Measurements from ENCODE around the gene PXN.
A peak's percentile ranks its signal among the peaks of the same experiment; 100 is the strongest.

PXN gene

GRCh38 chr12:120264086-120264903 lies 1.2 kb downstream of the PXN start:
- Histone ChIP-seq H3K27me3 (ENCODE audit: control insufficient read depth in 1 of 2, insufficient read depth in 1 of 2, low read length in 2 of 2) (no peaks in the 10 kb centered on the region), H3K18ac (ENCODE audit: low read depth in 1 of 2, low read length in 2 of 2) (peak overlapping the region; percentile 94 to 99), H2BK12ac (ENCODE audit: low read length in 2 of 2) (peak overlapping the region; percentile 31 to 68), H3K27ac (ENCODE audit: low read length, poor library complexity, severe bottlenecking) (peak overlapping the region; percentile 84), H2BK15ac (ENCODE audit: low read depth, poor library complexity, severe bottlenecking) (peak overlapping the region; percentile 57), H4K91ac (ENCODE audit: low read length) (peak overlapping the region; percentile 78), H3K4me2 (ENCODE audit: low read length, poor library complexity, severe bottlenecking) (peak overlapping the region; percentile 88), H3K9ac (ENCODE audit: low read length) (peak overlapping the region; percentile 91), H3K79me1 (replicated peaks; ENCODE audit: low read length, poor library complexity, severe bottlenecking) (no peaks in the 10 kb centered on the region), H2BK5ac (ENCODE audit: low read depth, low read length, poor library complexity, severe bottlenecking) (no peak overlapping the region), H3K4me3 (ENCODE audit: insufficient read depth in 1 of 2, low read depth in 1 of 2, low read length in 2 of 2) (peak overlapping the region; percentile 95 to 97), H2AFZ (ENCODE audit: low read depth, low read length) (no peak overlapping the region), H2BK120ac (ENCODE audit: low read depth, low read length) (no peak overlapping the region), H3K4ac (ENCODE audit: low read depth in 1 of 2, low read length in 2 of 2) (peak overlapping the region; percentile 10 to 74), H3K14ac (ENCODE audit: low read length in 2 of 2) (peak overlapping the region in 1 of 2 experiments; percentile 84), H3K4me1 (ENCODE audit: control insufficient read depth, insufficient read depth, low read depth, low read length) (peaks cover 23% of the 10 kb centered on the region), H2AK5ac (ENCODE audit: low read length, severe bottlenecking) (peak overlapping the region; percentile 57), H4K8ac (ENCODE audit: low read length) (peak overlapping the region; percentile 8), H3K36me3 (ENCODE audit: control insufficient read depth in 1 of 2, insufficient read depth in 2 of 2, low read depth in 1 of 2, low read length in 2 of 2) (peaks cover 6 to 25% of the 10 kb centered on the region in 2 experiments), H3K9me3 (ENCODE audit: control insufficient read depth, low read length) (no peaks in the 10 kb centered on the region), H3K23ac (ENCODE audit: low read length in 2 of 2) (peak overlapping the region in 1 of 2 experiments; percentile 1)
- WGBS: 35% methylated on average over 14 of the region's 15 CpGs
- DNase-seq: peak; percentile 33

- no peaks in the 10 kb centered on the region for H3K9me3 ChIP-seq (ENCODE audit: control insufficient read depth, low read length)
- no peak overlapping the region for H4K91ac ChIP-seq (ENCODE audit: low read length)
- no peak overlapping the region for H4K8ac ChIP-seq (ENCODE audit: low read length)
- peak overlapping the region; percentile 84 for H3K27ac ChIP-seq (ENCODE audit: low read length, poor library complexity, severe bottlenecking)
- 52% methylated on average over 5 of the region's 5 CpGs for WGBS
- H3K23ac ChIP-seq (ENCODE audit: low read length in 2 of 2): peak overlapping the region in 1 of 2 experiments; percentile 1
- H3K9ac ChIP-seq (ENCODE audit: low read length): peak overlapping the region; percentile 91
- peaks cover 23% of the 10 kb centered on the region for H3K4me1 ChIP-seq (ENCODE audit: control insufficient read depth, insufficient read depth, low read depth, low read length)
- H2BK5ac ChIP-seq (ENCODE audit: low read depth, low read length, poor library complexity, severe bottlenecking): peak overlapping the region; percentile 71
- peak overlapping the region in 1 of 2 experiments; percentile 70 for H3K14ac ChIP-seq (ENCODE audit: low read length in 2 of 2)
- H2BK15ac ChIP-seq (ENCODE audit: low read depth, poor library complexity, severe bottlenecking): no peak overlapping the region
- H3K4ac ChIP-seq (ENCODE audit: low read depth in 1 of 2, low read length in 2 of 2): peak overlapping the region in 1 of 2 experiments; percentile 1
- peak overlapping the region; percentile 4 to 67 for H3K18ac ChIP-seq (ENCODE audit: low read depth in 1 of 2, low read length in 2 of 2)
- no peak overlapping the region for H2BK120ac ChIP-seq (ENCODE audit: low read depth, low read length)
- no peak for DNase-seq
- no peak overlapping the region for H2AFZ ChIP-seq (ENCODE audit: low read depth, low read length)
- peaks cover 6 to 25% of the 10 kb centered on the region in 2 experiments for H3K36me3 ChIP-seq (ENCODE audit: control insufficient read depth in 1 of 2, insufficient read depth in 2 of 2, low read depth in 1 of 2, low read length in 2 of 2)
- H3K4me3 ChIP-seq (ENCODE audit: insufficient read depth in 1 of 2, low read depth in 1 of 2, low read length in 2 of 2): peak overlapping the region in 1 of 2 experiments; percentile 97
- no peaks in the 10 kb centered on the region for H3K27me3 ChIP-seq (ENCODE audit: control insufficient read depth in 1 of 2, insufficient read depth in 1 of 2, low read length in 2 of 2)
- H2BK12ac ChIP-seq (ENCODE audit: low read length in 2 of 2): no peak overlapping the region
- peak overlapping the region; percentile 88 for H3K4me2 ChIP-seq (ENCODE audit: low read length, poor library complexity, severe bottlenecking)
- H2AK5ac ChIP-seq (ENCODE audit: low read length, severe bottlenecking): peak overlapping the region; percentile 57
- no peaks in the 10 kb centered on the region for H3K79me1 ChIP-seq (replicated peaks; ENCODE audit: low read length, poor library complexity, severe bottlenecking)
Observed at GRCh38 chr12:120263748-120264085, 1.8 kb downstream of the PXN start.

DNA sequence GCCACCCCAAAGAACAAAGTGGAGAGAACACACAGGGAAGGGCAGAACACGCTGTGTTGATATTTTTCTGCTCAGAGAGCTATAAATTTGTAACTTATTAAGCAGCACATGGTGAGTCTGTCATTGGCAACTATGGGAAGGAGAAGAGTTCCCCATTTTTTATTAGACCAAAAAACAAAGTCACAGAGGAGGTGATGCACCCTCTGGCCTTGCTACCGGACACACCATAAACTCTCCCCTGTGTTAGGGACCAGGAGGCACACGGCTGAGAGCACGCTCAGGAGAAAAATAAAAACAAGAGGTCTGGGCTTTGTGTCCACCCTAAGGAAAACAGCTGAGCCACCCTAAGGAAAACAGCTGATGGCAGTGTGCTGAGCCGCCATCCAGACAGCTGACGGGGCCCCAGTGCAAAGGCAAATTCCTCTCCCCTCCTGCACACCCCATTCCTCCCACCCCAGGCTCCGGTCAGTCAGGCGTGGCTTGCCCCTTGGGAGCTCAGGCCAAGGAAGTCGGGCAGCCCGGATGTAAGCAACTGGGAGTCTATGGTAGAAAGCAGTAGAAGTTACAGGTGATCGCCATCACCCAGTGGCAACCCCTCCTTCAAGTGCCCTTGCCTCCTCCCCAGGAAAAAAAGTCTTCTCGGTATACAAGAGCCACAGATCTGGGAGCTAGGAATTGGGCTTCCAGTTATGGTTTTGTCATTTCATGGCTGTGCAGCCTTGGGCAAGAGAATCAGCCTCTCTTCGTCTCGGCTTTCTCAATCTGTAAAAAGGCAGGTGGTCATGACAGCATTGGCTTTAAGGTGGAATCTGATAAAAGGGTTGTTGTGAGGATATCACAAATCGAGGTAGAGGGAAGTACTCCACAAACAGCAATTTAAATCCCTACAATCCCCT lies 2.4 kb downstream of the PXN start:
- no peak overlapping the region for H2BK120ac ChIP-seq (ENCODE audit: low read depth, low read length)

More for the DNA sequence above, 2.4 kb downstream of the PXN start:
- no peak overlapping the region for H2BK15ac ChIP-seq (ENCODE audit: low read depth, poor library complexity, severe bottlenecking)
- no peak for DNase-seq
- peak overlapping the region in 1 of 2 experiments; percentile 4 for H3K18ac ChIP-seq (ENCODE audit: low read depth in 1 of 2, low read length in 2 of 2)
- peak overlapping the region; percentile 37 for H4K91ac ChIP-seq (ENCODE audit: low read length)
- H3K4ac ChIP-seq (ENCODE audit: low read depth in 1 of 2, low read length in 2 of 2): peak overlapping the region in 1 of 2 experiments; percentile 40
- H3K14ac ChIP-seq (ENCODE audit: low read length in 2 of 2): peak overlapping the region; percentile 70 to 74
- peaks cover 26% of the 10 kb centered on the region for H3K4me1 ChIP-seq (ENCODE audit: control insufficient read depth, insufficient read depth, low read depth, low read length)
- WGBS: 68% methylated on average over 10 of the region's 15 CpGs
- no peaks in the 10 kb centered on the region for H3K79me1 ChIP-seq (replicated peaks; ENCODE audit: low read length, poor library complexity, severe bottlenecking)
- peak overlapping the region; percentile 84 for H3K27ac ChIP-seq (ENCODE audit: low read length, poor library complexity, severe bottlenecking)
- H2AK5ac ChIP-seq (ENCODE audit: low read length, severe bottlenecking): peak overlapping the region; percentile 57
- peak overlapping the region; percentile 8 to 97 for H3K4me3 ChIP-seq (ENCODE audit: insufficient read depth in 1 of 2, low read depth in 1 of 2, low read length in 2 of 2)
- H4K8ac ChIP-seq (ENCODE audit: low read length): no peak overlapping the region
- peak overlapping the region; percentile 91 for H3K9ac ChIP-seq (ENCODE audit: low read length)
- peaks cover 9 to 27% of the 10 kb centered on the region in 2 experiments for H3K36me3 ChIP-seq (ENCODE audit: control insufficient read depth in 1 of 2, insufficient read depth in 2 of 2, low read depth in 1 of 2, low read length in 2 of 2)
- H3K23ac ChIP-seq (ENCODE audit: low read length in 2 of 2): no peak overlapping the region
- no peak overlapping the region for H2AFZ ChIP-seq (ENCODE audit: low read depth, low read length)
- peak overlapping the region; percentile 88 for H3K4me2 ChIP-seq (ENCODE audit: low read length, poor library complexity, severe bottlenecking)
- peak overlapping the region; percentile 71 for H2BK5ac ChIP-seq (ENCODE audit: low read depth, low read length, poor library complexity, severe bottlenecking)
- no peaks in the 10 kb centered on the region for H3K9me3 ChIP-seq (ENCODE audit: control insufficient read depth, low read length)
- H2BK12ac ChIP-seq (ENCODE audit: low read length in 2 of 2): no peak overlapping the region
- H3K27me3 ChIP-seq (ENCODE audit: control insufficient read depth in 1 of 2, insufficient read depth in 1 of 2, low read length in 2 of 2): no peaks in the 10 kb centered on the region

Measured in mesenchymal stem cell (in vitro differentiated cells and primary cell).